Nephron (organoid): ENCODE measurements around the gene CNKSR3.

Experiments used
- H3K27ac Mint-ChIP-seq, 3 experiments: 2 replicates each; pipeline ENCODE4 v1.8.0; 2020; ENCODE audit warnings: mixed read lengths in 3 of 3, mild to moderate bottlenecking in 2 of 3, moderate library complexity in 1 of 3
- H3K27me3 Mint-ChIP-seq: 2 replicates; pipeline ENCODE4 v1.8.0; 2021; ENCODE audit warnings: low read depth, mild to moderate bottlenecking, moderate library complexity, mixed read lengths
- H3K36me3 Mint-ChIP-seq: 2 replicates; pipeline ENCODE4 v1.8.0; 2020; ENCODE audit warnings: low read depth, mixed read lengths
- H3K4me1 Mint-ChIP-seq: 2 replicates; pipeline ENCODE4 v1.8.0; 2020; ENCODE audit warnings: mixed read lengths
- H3K4me3 Mint-ChIP-seq, 3 experiments: 2 replicates each; pipeline ENCODE4 v1.8.0; 2020; ENCODE audit warnings: mild to moderate bottlenecking in 3 of 3, mixed read lengths in 3 of 3, moderate library complexity in 2 of 3
- H3K9me3 Mint-ChIP-seq: 2 replicates; pipeline ENCODE4 v1.8.0; 2020; ENCODE audit warnings: mixed read lengths
- TF ChIP-seq, protein P1 (sequence below), 3 experiments: fragments of 200-600 bp; sonication (generic); IDR thresholded peaks; one replicate each; pipeline ENCODE4 v1.5.0; 2021; ENCODE audit warnings: antibody characterized with exemption in 3 of 3; ENCODE audit not compliant: unreplicated experiment in 3 of 3

The CNKSR3 gene

GRCh38 chr6:154427446-154427845 is 83.0 kb downstream of the CNKSR3 start:
- Mint-ChIP-seq H3K9me3 (peaks cover 5% of the 10 kb centered on the region), H3K27ac (peak overlapping the region in 2 of 3 experiments; percentile 10 to 70), H3K36me3 (peaks cover 88% of the 10 kb centered on the region), H3K4me1 (peaks cover 9% of the 10 kb centered on the region), H3K4me3 (no peak overlapping the region), H3K27me3 (no peaks in the 10 kb centered on the region)
- TF ChIP-seq, protein P1, sequence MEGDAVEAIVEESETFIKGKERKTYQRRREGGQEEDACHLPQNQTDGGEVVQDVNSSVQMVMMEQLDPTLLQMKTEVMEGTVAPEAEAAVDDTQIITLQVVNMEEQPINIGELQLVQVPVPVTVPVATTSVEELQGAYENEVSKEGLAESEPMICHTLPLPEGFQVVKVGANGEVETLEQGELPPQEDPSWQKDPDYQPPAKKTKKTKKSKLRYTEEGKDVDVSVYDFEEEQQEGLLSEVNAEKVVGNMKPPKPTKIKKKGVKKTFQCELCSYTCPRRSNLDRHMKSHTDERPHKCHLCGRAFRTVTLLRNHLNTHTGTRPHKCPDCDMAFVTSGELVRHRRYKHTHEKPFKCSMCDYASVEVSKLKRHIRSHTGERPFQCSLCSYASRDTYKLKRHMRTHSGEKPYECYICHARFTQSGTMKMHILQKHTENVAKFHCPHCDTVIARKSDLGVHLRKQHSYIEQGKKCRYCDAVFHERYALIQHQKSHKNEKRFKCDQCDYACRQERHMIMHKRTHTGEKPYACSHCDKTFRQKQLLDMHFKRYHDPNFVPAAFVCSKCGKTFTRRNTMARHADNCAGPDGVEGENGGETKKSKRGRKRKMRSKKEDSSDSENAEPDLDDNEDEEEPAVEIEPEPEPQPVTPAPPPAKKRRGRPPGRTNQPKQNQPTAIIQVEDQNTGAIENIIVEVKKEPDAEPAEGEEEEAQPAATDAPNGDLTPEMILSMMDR (IDR thresholded peaks at IDR 0.05; ENCODE audit: unreplicated experiment in 3 of 3), result no peak

DNA sequence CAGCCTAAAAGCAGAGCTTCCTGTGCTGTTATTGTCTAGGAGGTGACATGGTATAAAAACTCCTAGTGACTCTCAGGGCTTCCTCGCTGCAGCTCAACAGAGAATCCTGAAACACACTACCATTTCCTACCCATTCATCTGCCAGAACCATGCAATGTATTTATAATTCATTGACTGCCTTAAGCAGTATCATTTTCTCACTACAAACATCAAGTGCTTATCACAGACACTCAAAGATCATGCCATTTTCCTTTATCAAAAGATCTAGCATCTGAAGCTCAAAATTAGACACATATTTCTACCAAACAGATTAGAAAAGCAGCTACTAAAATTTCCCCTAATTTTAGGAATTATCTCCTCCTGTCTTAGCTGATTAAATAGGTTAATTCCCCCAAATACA is 83.5 kb downstream of the CNKSR3 start:
- no peaks in the 10 kb centered on the region for H3K27me3 Mint-ChIP-seq
- H3K36me3 Mint-ChIP-seq, result peaks cover 88% of the 10 kb centered on the region
- TF ChIP-seq, protein P1 (IDR thresholded peaks at IDR 0.05; ENCODE audit: unreplicated experiment in 3 of 3), result no peak
- H3K4me3 Mint-ChIP-seq, result no peak overlapping the region
- H3K4me1 Mint-ChIP-seq, result peaks cover 6% of the 10 kb centered on the region
- H3K27ac Mint-ChIP-seq, result peak overlapping the region in 2 of 3 experiments; percentile 10 to 52
- H3K9me3 Mint-ChIP-seq, result peaks cover under 1% of the 10 kb centered on the region

- no peaks in the 10 kb centered on the region for H3K27me3 Mint-ChIP-seq
- TF ChIP-seq, protein P1 (IDR thresholded peaks at IDR 0.05; ENCODE audit: unreplicated experiment in 3 of 3), result no peak
- H3K36me3 Mint-ChIP-seq, result peaks cover 89% of the 10 kb centered on the region
- H3K9me3 Mint-ChIP-seq, result peaks cover 2% of the 10 kb centered on the region
- peaks cover 6% of the 10 kb centered on the region for H3K4me1 Mint-ChIP-seq
- no peak overlapping the region for H3K27ac Mint-ChIP-seq
- no peak overlapping the region for H3K4me3 Mint-ChIP-seq
Observed at GRCh38 chr6:154425034-154425433, 85.5 kb downstream of the CNKSR3 start.

DNA sequence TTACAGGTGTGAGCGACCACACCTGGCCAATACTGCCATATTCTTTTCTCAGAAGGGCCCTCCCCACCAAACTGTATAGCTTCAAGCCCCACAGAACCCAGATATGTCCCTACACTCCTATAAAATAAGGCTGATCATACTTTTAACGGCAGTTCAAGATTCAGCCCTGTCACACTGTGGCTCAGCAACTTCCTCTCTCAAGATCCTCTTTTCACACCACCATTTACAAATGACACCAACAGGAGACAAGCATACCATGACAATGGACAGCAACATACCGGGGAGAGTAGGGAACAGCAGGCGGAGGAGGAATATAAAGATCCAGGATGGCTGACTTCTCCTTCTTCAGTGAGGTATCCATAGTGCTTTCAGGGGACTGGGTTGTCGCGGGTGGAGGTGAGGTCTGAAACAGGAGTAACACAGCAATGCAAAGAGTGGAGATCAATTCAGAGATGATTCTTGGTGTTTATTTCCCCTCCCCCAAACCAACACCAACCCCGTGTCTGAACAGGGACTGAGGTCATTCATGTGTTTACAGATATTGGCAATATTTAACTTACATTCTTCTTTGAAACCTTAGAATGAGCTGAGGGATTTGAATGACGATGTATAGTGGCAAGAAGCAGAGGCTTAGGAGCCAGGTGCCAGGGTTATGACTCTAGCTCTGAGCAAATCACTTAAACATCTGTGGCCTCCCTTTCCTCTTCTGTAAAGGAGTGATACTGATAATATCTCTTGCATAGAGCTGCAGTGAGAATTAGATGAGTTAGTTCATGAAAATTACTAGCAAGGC is 96.3 kb downstream of the CNKSR3 start:
- Mint-ChIP-seq H3K9me3 (no peaks in the 10 kb centered on the region), H3K27ac (peak overlapping the region; percentile 5 to 33 (median 21)), H3K27me3 (no peaks in the 10 kb centered on the region), H3K4me3 (no peak overlapping the region), H3K4me1 (peaks cover 33% of the 10 kb centered on the region), H3K36me3 (peaks cover 73% of the 10 kb centered on the region)
- TF ChIP-seq, protein P1 (IDR thresholded peaks at IDR 0.05; ENCODE audit: unreplicated experiment in 3 of 3), result no peak

DNA sequence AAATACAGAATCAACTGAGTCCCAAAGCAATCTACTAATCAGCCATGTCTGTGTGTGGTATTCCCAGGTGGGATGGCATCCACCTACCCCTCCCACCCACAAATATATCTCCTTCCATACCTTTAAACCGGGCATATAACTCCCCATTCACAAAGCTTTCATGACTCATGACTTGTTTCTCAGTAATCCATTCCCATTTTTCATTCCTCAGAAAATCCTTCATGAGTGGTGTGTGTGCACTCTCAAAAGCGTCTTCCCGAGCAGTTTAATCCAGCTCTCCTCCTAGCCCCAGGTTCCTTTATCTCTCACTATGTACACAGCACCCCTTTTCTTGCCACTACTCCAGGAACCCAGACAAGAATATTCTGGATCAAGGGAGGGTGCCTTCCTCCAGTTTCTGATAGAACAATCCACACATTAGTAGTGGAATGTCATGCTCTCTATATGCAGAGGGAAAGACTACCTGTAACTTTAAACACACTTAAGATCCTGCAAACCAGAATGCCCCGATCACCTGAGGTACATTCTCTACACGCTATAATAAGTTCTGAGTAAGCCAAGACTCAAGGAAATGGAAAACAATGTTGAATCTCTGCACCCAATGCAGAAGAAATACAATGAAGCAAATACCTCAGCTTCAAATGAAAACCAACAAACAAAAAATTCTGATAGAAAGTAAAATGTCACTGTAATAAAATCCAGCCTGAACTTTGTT is 98.2 kb downstream of the CNKSR3 start:
- peak overlapping the region; percentile 43 to 82 (median 56) for H3K27ac Mint-ChIP-seq
- peaks cover 66% of the 10 kb centered on the region for H3K36me3 Mint-ChIP-seq
- no peaks in the 10 kb centered on the region for H3K9me3 Mint-ChIP-seq
- TF ChIP-seq, protein P1 (IDR thresholded peaks at IDR 0.05; ENCODE audit: unreplicated experiment in 3 of 3), result no peak
- peaks cover 33% of the 10 kb centered on the region for H3K4me1 Mint-ChIP-seq
- H3K27me3 Mint-ChIP-seq, result no peaks in the 10 kb centered on the region
- peak overlapping the region in 1 of 3 experiments; percentile 21 for H3K4me3 Mint-ChIP-seq
